ENCODE data around the gene GABRB3.

DNA sequence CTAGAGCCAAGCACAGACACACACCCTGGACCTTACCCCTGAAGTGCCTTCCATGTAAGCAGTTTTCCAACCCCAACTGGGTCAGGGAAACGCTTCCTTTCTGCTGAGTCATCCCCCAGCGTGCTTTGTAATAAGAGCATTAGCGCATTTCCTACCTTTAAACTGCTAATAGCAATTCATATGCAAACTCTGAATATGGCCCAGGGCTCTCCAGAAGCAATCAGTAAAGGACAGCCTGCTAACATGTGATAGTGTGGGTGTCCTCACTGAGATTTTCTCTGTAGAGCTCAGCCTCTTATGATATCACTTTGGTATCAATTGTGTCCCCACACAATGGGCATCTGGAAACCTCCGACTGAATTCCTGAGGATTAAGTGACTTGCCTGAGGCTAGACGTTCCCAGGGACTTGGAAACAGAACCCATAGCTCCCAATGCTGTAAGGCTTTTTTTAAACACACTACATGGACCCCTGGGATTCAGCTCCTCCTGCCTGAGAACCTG, 5.6 kb downstream of the GABRB3 start:
- TF ChIP-seq, protein P1, sequence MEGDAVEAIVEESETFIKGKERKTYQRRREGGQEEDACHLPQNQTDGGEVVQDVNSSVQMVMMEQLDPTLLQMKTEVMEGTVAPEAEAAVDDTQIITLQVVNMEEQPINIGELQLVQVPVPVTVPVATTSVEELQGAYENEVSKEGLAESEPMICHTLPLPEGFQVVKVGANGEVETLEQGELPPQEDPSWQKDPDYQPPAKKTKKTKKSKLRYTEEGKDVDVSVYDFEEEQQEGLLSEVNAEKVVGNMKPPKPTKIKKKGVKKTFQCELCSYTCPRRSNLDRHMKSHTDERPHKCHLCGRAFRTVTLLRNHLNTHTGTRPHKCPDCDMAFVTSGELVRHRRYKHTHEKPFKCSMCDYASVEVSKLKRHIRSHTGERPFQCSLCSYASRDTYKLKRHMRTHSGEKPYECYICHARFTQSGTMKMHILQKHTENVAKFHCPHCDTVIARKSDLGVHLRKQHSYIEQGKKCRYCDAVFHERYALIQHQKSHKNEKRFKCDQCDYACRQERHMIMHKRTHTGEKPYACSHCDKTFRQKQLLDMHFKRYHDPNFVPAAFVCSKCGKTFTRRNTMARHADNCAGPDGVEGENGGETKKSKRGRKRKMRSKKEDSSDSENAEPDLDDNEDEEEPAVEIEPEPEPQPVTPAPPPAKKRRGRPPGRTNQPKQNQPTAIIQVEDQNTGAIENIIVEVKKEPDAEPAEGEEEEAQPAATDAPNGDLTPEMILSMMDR (IDR thresholded peaks at IDR 0.05): no peak
- TF ChIP-seq POLR2A (IDR thresholded peaks at IDR 0.05): no peak
